Activated CD4-positive, alpha-beta T cell treated with anti-CD3 and anti-CD28 coated beads for 48 hours (primary cell): ENCODE data around the gene RTN4.
"Not testable (repeated sequence)": the region's sequence is repeated elsewhere in the genome, so short reads cannot be mapped to it uniquely, and the experiment has no call there.

Experiments
- DNase-seq: peaks from one replicate; pipeline ENCODE4 v3.0.0-alpha.2; 2020

The RTN4 gene

DNA sequence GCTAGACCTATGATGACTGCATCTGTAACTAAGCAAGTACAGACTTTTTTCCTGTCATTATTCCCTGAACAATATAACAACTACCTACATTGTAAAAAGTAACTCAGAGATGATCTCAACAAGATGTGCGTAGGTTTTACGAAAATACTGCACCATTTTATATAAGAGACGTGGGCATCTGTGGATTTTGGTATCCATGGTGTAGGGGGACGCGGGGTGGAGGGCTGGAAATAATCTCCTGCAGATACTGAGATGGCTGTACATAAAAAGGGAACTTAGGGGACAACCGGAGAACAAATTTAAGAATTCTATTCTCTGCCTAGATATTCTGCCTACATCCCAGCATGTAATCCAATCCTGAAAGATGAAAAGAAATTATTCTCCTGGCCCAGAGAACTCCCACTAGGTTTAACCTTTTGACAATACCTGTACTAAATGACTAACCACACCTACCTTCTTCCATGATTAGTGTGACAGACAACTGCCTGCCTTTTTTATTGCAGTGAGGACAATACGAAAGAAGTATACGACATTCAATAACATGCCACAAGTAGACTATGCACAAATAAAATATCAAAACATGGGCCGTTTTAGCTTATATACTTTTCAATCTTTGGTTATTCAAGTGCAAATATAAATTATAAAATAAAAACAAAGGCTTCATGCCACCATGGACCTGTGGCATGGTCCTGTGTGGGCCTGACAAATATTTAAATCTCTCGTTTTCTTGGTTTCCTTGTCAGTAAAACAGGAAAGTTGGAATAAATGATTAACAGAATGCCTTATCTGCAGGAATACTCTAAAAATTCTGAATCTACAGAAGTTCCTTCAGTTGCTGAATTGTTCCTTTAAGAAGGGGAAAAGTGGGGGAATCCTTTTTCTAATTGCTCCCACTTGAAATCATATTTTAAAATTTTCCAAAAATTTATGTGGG, 46.3 kb downstream of the RTN4 start:
- no peak for DNase-seq

DNA sequence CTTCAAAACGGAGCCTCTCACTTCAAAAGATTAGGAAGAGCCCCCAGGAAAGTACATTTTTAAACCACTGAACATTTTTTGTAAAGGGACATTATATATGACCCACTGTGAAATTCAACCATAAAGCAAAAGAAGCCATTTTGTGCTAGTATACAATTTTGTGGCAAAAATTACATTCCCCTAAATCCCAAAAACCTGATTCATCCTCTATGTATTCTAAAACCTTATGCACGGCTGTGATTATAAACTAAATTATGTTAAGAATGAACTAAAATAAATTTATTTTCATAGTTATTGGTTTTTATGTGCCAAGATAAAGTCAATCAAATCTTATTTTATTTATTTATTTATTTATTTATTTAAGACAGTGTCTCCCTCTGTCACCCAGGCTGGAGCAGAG, 48.5 kb downstream of the RTN4 start:
- DNase-seq: no peak

DNA sequence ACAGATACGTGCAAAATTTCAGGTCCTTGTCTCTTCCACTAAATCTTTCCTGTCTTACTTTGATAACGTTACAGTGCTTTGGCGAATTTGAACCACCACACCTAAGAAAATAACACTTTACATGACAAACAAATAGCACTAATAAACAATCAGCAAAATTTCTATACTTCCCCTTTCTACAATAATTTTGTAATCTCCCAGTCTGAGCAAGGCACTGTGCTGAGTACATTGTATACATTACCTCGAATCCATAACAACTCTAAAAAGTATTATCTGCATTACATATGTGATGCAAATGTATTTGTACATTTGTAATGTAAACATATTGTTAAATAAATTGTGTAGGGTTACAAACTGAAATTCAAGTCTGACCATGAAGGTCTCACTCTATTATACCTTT, 49.9 kb downstream of the RTN4 start:
- no peak for DNase-seq

DNA sequence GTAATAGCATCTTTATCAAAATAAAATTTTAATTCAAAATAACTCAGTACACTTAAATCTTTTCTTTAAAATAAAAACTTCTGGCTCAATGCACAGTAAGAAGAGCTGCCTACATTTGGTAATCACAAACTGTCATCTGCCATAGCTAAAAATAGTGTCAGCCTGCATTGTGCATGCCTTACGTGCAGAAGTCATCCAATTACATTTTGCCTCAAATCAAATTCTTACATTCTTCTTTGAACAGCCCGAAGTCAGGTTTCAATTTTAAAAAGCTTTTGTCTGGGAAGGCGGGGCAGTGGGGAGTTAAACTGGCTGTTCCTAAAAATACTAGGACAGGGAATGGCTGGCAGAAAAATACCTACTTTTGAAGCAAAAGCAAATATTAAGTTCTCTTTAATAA, 51.1 kb downstream of the RTN4 start:
- DNase-seq: no peak

DNA sequence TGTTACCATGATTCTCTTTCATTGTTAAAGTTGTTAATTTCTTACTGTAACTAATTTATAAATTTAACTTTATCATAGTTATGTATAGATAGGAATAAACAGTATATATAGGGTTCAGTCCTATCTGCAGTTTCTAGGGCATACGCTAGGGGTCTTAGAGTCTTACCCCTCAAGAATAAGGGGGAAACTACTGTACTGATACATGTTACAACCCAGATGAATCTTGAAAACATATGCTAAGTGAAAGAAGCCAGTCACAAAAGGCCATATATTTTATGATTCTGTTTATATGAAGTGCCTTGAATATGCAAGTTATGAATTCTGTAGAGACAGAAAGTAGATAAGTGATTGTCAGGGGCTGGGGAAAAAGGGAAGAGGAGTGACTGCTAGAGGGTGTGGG, 52.4 kb downstream of the RTN4 start:
- DNase-seq: no peak

DNA sequence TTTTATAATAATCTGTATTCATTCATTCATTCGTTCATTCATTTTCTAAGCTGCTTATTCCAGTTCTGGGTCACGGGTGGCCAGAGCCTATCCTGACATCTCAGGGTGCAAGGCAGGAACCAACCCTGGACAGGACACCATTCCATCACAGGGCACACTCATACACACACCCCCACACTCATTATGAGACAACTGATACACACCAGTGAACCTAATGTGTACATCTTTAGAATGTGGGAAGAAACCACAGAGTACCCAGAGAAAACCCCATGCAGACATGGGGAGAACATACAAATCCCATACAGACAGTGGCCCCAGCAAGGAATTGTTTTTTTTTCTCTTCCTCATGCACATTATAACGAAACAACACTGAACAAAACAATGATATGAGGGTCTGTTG, 54.7 kb downstream of the RTN4 start:
- no peak for DNase-seq

DNA sequence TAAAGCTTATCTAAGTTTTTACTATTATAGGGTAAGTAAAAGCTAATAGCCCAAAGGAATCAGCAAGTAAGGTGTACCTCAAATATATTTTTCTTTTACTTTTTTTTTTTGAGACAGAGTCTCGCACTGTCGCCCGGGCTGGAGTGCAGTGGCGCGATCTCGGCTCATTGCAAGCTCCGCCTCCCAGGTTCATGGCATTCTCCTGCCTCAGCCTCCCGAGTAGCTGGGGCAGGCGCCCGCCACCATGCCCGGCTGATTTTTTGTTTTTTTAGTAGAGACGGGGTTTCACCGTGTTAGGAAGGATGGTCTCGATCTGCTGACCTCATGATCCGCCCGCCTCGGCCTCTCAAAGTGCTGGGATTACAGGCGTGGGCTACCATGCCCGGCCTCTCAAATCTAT, 59.6 kb downstream of the RTN4 start:
- DNase-seq: not testable (repeated sequence)

DNA sequence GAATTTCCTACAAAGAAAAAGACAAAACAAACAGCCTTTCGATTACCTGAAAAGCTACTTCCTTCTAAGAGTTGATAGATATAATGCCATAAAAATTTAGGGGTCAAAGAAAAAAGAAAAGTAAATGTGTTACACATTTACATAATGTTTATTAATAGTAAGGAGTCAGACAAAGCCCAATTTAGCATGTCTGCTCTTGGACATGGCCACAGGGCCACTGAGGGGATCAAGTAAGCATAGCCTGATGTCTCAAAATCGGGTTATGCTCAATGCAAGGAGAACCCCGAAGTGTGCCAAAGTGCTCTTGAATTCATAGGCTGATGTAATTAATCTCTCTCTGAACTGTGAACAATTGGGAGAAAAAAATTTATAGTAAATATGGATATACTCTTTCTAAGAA, 61.6 kb downstream of the RTN4 start:
- DNase-seq: no peak

DNA sequence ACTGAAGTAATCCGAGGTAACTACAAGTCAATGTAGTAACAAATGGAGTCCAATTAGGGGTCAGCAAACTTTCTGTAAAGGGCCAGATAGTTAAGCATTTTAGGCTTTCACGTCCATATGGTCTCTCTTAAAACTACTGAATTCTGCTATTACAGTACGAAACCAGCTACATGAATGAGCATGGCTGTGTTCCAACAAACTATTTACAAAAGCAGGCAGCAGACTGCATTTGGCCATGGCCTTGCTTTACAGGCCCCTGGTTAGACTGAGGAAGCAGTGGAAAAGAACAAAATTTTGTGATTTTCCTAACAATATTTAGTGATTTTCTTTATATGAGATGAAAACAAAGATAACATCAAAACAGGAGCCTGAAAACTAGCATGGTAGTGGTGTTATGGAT, 64.0 kb downstream of the RTN4 start:
- no peak for DNase-seq

DNA sequence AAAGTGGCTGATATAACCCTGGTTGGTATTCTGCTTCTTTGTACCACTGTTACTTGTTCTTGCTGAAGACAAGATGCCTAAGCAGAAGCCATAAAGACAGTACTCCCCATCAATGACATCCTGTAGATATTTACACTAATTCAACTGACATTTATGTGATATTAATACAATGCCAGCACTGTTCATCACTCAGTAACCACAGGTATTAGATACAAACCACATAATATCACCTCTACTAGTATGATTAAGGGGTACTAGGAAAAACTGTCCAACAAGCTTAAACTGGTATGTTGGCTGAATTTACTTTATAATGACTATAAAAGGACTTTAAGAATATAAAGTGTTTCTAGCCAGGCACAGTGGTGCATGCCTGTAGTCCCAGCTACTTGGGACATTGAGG, 65.8 kb downstream of the RTN4 start:
- DNase-seq: no peak

DNA sequence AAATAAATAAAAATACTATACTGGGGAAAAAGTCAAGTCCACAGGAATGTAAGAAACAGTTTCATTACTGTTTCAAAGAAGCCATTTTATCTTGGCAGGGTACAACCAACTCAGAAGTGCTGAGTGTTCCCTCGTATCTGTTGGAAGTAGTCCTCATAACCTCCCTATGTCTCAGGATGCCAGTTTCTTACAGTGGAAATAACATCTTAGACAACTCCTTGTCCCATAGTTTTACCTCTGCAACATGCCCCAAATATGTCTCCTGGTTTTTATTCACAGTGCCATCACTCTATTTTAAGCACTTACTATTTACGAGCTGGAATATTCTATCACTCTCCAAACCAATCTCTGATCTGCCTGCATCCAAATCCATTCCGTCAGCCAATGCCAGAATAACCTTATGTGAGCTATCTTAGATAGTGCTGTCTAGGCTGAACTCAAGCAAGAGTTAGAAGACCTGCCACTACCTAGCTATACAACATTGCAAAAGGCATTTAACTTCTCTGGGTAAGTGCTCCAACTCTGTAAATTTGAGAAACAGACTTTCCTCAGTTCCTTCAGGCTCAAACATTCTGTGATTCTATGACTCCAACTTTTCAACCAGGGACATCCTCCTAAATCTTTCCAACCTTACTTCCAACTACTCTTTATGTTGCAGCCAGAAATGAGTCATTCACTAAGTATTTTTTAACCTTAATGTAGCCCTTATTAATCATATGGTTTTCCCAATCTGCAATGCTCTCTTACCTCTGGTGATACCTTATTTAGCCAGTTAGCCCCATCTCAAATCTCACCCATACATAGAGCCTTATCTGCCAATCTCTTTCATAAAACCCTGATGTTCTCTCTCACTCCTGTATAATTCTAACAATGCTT, 66.7 kb downstream of the RTN4 start:
- no peak for DNase-seq

DNA sequence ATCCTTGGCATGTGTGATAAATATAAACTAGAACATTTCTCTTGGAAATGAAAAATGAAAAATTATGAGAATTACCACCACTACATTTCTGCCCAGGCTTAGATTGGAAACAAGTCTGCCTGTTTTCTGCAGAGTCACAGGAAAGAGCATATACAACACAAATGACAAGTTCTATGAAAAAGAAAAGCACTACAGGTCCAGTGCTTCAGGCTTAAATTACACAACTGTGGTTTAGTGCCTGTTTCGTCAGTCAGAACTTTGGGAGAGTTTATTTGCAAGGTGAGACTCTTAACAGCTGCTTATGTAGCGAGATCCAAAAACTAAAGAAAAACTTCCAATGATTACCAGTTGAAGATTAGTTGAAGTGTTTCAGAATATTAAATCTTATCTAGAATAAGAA, 68.9 kb downstream of the RTN4 start:
- no peak for DNase-seq

DNA sequence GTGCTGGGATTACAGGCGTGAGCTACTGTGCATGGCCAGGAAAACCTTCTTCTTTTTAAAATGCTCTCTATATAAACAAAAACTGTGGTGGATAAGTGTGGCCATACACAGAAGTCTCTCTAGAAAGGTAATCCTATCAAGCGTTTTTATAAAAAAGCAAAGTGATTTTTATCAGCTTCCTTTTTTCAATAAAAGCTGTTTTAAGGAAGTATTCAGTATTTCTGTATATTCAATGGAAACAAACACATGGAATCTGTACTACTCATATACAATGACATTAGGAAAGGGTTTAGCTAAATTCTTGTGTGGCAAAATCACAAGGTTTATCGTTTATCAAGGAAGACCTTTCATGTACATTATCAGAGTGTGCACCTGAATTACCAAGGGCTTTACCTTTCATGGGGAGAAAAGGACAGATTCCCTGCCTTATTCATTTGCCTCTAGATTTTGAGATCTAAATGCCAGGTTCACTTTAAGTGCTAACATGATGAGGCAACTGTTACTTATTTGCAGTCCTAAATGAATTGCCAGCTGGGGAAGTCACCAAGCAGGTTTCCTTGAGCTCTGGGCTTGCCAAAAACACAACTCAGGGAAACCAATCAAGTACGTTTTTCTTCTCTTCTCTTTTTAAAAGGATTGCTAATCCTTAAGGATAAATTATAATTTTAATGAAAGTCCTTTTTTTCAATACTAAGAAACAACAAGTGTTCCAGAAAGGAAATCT, 70.8 kb downstream of the RTN4 start:
- no peak for DNase-seq

DNA sequence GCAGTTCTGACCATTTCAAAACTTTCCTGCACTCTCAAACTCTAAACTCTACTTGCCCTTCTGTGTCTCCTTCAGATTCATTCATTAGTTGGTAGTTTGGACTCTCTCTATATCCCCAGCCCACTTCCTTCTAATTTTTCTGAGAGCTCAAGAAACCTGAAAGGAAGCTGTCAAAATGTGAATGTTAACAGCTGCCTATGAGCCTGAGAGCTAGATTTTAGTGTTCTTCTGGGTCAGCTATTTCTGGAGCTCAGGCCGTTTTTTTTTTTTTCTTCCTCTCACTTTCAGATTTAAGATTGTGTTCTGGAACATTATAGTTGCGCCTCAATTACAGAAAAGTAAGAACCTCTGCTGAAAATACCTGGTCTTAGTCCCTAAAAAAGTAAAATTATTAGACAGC, 73.1 kb downstream of the RTN4 start:
- DNase-seq: no peak

DNA sequence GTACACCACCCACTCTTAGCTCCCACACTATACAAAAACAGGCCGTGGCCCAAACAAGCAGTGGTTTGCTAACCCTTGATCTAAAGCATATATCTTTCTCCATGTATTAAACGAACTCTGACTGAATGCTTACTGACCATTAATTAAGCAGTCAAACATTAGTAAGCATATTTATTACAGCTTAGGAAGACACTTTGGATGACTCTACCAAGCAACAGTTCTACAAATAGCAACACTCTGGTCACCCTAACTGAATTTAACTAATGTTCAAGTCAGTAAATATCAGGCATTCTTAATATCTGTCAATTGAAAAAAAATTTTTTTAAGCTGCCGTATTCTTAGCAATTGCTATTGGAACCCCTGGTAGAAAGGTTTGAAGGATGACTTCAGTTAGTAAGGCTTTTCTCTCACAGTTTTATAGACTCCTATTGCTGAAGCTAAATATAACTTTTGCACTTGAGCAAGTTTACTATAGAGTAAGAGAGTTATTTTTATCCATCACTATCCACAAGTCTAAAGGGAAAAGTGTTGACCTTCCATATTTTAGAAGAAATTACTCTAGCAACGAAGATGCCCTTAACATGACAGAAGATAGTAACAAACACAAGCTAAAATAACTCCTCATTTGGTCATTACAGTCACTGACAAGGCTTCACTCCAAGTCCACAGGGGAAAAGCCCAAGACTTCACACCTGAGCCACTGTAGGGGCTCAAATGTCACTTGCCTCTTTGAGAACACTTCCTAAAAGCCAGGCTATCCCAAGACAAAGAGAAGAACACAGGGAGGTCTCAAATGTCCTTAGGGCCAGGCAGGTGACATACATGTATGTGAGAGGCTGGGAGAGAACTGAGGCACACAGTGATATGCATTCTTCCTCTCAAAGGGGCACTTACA, 74.4 kb downstream of the RTN4 start:
- no peak for DNase-seq

DNA sequence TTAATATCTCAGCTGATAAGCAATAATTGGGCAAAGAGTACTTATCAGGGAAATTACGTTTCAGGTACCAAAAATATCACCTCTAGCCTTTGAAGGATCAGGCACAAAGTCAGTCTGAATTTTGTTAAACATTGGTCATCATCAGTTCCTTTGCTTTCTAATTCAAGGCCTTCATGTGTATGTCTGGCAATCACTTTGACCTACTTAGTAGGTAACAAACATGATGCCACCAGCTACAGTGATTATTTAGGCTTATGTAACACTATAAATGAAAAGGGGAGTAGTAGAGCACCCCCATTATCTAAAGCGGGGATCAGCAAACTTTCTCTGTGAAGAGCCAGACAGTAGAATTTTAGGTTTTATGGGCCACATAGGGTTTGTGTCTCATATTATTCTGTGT, 75.1 kb downstream of the RTN4 start:
- no peak for DNase-seq

DNA sequence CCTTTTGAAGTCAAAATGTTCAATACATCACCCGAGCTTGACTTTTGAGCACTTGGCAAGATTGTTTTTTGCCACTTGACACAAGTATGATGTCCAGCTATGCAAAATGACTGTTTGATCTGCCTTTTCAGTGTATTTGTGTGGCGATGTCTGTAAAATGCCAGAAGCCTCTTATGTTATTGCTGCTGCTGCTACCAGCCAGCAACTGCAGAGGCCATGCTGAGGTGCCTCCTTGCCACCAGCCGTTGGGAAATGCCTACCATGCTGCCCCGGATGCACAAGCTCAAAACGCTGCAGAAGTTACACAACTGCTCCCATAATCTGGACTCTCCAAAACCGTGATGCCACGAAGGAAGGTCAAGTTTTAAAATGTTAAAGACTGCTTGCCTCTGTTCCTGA, 80.3 kb downstream of the RTN4 start:
- DNase-seq: no peak

DNA sequence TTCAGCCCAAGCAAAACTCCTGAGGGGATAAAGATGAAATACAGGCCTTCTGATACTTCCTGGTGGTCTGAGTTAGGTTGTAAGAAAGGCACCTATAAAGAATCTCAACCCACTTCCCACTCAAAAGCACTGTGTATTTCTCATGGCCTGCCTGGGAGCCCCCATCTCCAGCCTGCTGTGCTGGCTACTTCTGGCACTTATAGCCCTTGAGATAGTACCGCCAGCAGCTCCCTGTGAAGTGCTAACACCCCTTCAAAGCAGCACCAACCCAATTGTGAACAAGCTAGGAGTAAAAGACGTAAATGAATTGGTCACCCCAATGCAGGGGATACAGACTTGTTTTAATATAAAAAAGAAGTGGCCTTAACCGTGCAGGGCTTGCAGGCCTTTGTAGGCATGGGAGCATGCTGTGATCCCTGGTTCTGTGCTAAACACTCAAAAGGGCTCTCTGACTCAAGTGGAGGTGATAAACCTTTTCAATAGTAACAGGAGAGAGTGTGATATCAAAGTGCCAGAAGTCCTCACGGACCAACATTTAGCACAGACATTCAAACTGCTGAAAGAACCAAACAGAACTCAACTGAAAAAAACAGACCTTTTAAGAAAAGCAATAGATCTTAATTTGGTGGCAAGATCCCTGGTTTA, 80.8 kb downstream of the RTN4 start:
- DNase-seq: no peak

DNA sequence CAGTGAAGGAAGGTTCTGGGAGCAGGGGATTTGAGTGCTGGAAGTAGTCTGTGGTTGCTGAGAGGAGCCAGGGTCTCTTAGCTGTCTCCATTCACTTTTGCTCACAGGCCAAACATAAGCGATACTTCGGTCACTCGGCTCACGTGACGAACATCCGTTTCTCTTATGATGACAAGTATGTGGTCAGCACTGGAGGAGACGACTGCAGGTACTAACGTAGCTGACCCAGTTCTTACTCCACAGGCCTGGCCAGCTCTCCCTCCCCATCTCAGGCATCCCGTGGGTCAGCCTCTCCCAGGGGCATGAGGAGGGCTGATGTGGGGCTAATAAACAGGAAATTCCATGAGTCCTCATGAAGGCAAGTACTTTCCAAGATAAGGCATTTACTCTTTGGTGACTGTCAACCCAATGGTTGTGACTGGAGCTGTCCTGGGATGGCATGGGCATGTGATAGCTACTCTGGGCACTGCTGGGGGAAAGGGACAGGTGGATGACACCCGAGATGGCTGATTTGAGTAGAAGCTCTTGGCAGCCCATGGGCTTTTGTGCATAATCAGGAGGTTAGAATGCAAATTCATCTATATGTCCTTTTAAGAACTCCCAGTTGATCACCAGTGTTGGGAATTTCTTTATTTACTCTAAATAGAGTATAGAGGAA, 81.6 kb downstream of the RTN4 start:
- no peak for DNase-seq

DNA sequence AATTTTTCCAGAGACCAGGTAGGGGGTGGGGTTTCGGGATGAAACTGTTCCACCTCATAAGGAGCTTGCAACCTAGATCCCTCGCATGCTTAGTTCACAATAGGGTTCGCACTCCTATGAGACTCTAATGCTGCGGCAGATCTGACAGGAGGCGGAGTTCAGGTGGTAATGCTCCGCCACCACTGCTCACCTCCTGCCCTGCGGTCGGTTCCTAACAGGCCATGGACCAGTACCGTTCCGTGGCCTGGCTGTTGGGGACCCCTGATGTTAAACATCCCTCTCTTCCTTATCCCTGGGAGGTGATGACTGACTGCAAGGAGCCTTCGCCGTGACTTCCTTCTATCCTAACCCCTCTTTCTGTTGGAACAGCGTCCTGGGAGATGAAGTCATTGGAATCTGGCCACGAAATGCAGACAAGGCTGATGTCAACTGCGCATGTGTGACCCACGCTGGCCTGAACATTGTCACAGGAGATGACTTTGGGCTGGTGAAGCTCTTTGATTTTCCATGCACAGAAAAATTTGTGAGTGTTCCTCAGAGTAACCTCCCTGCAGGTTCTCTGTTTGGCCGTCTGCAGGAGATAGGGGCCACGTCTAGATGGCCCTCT, 82.4 kb downstream of the RTN4 start:
- DNase-seq: no peak

DNA sequence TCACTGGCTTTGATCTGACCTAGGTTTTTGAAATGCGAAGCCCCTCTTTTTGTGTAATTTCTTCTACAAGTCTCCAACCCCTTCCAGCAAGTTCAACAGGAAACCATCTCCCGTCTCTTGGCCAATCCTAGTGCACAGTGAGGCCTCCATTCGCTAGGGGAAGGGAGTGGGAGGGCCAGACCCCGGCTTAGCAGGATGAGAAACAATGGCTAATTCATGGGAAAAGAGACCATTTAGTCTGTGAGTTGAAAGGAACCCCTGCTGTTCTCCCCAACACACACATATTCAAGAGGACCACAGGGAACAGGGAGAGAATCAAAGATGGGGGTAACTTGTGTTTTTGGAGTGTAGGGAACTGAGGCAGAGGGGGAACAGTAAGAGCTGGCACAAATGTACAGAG, 83.0 kb downstream of the RTN4 start:
- DNase-seq: no peak
